Endothelial cell of umbilical vein (primary cell): ENCODE measurements around the gene CD320.

Experiments used
- CTCF ChIP-seq, 2 donors: IDR thresholded peaks; 1 replicate in 1 of 2; 2 replicates in 1 of 2; pipeline ENCODE4 v1.5.1; 2011; ENCODE audit warnings: low read length in 2 of 2, mild to moderate bottlenecking in 2 of 2, moderate library complexity in 2 of 2, control low read depth in 1 of 2, inconsistent platforms in 1 of 2, low read depth in 1 of 2; ENCODE audit not compliant: insufficient read depth in 1 of 2; ENCODE audit errors: extremely low read depth in 1 of 2
- JUN ChIP-seq: IDR thresholded peaks from 2 replicates; pipeline ENCODE4 v1.6.1; 2011; ENCODE audit warnings: borderline replicate concordance, low read depth; ENCODE audit not compliant: insufficient read length, insufficient read depth
- MAX ChIP-seq: IDR thresholded peaks from 2 replicates; pipeline ENCODE4 v1.6.1; 2011; ENCODE audit not compliant: insufficient read depth, insufficient read length

- no peak for TF ChIP-seq CTCF (IDR thresholded peaks at IDR 0.05; ENCODE audit: extremely low read depth in 1 of 2, insufficient read depth in 1 of 2, low read depth in 1 of 2, low read length in 2 of 2)
- TF ChIP-seq MAX: no peak
- TF ChIP-seq JUN: no peak
These were observed 51.1 kb downstream of the CD320 start for GRCh38 chr19:8257052-8257443.
